Astrocyte (in vitro differentiated cells and primary cell): Measurements from ENCODE around the gene PFDN4. TPM values are rescaled to one million over a fixed set of nuclear protein-coding genes. Genes with fewer than 3 reads are reported as not detected.
"Not testable (repeated sequence)": the region's sequence is repeated elsewhere in the genome, so short reads cannot be mapped to it uniquely, and the experiment has no call there.

ENCODE experiments used
- DNase-seq: peaks from one replicate; pipeline ENCODE4 v3.0.0-alpha.2; 2010; ENCODE audit warnings: low read depth
- FAIRE-seq: peaks from 2 replicates; lab custom pipeline; 2011; peaks lifted over from hg19 to GRCh38; lab: Jason Lieb, UNC
- H2AFZ ChIP-seq: 2 replicates; pipeline ENCODE4 v1.6.0; 2012; ENCODE audit warnings: low read depth, low read length, inconsistent platforms
- H3K27ac ChIP-seq: 2 replicates; pipeline ENCODE4 v1.5.1; 2011; ENCODE audit warnings: low read depth, low read length, inconsistent platforms
- H3K27me3 ChIP-seq: 2 replicates; pipeline ENCODE4 v1.6.0; 2011; ENCODE audit warnings: low read length, inconsistent platforms; ENCODE audit not compliant: insufficient read depth
- H3K36me3 ChIP-seq: 2 replicates; pipeline ENCODE4 v1.5.1; 2011; ENCODE audit warnings: low read length, inconsistent platforms; ENCODE audit not compliant: insufficient read depth
- H3K4me1 ChIP-seq: 2 replicates; pipeline ENCODE4 v1.5.1; 2011; ENCODE audit warnings: low read length, inconsistent platforms; ENCODE audit not compliant: insufficient read depth
- H3K4me2 ChIP-seq: 2 replicates; pipeline ENCODE4 v1.6.0; 2012; ENCODE audit warnings: low read length, inconsistent platforms
- H3K4me3 ChIP-seq: 2 replicates; pipeline ENCODE4 v1.5.1; 2011; ENCODE audit warnings: low read depth, mild to moderate bottlenecking, low read length, inconsistent platforms; ENCODE audit not compliant: insufficient read depth
- H3K79me2 ChIP-seq: 2 replicates; pipeline ENCODE4 v1.6.0; 2012; ENCODE audit warnings: mild to moderate bottlenecking, low read length, inconsistent platforms; ENCODE audit not compliant: insufficient read depth
- H3K9ac ChIP-seq: 2 replicates; pipeline ENCODE4 v1.6.0; 2012; ENCODE audit warnings: mild to moderate bottlenecking, low read length, inconsistent platforms
- H3K9me3 ChIP-seq: 2 replicates; pipeline ENCODE4 v1.5.1; 2012; ENCODE audit warnings: low read depth, mild to moderate bottlenecking, low read length, inconsistent platforms; ENCODE audit not compliant: insufficient read depth
- H4K20me1 ChIP-seq: 2 replicates; pipeline ENCODE4 v1.6.0; 2012; ENCODE audit warnings: low read length, inconsistent platforms; ENCODE audit not compliant: insufficient read depth
- H3K27ac Mint-ChIP-seq: one replicate; pipeline ENCODE4 v1.8.0; 2021; ENCODE audit warnings: mild to moderate bottlenecking, mixed read lengths; ENCODE audit not compliant: unreplicated experiment
- H3K27me3 Mint-ChIP-seq: one replicate; pipeline ENCODE4 v1.8.0; 2021; ENCODE audit warnings: low read depth, mixed read lengths; ENCODE audit not compliant: unreplicated experiment
- H3K36me3 Mint-ChIP-seq: one replicate; pipeline ENCODE4 v1.8.0; 2021; ENCODE audit warnings: low read depth, mixed read lengths; ENCODE audit not compliant: unreplicated experiment
- H3K4me1 Mint-ChIP-seq: one replicate; pipeline ENCODE4 v1.8.0; 2021; ENCODE audit warnings: low read depth, mixed read lengths; ENCODE audit not compliant: unreplicated experiment
- H3K4me3 Mint-ChIP-seq: one replicate; pipeline ENCODE4 v1.8.0; 2021; ENCODE audit warnings: mild to moderate bottlenecking, moderate library complexity, mixed read lengths; ENCODE audit not compliant: unreplicated experiment
- H3K9me3 Mint-ChIP-seq: one replicate; pipeline ENCODE4 v1.8.0; 2021; ENCODE audit warnings: mild to moderate bottlenecking, mixed read lengths; ENCODE audit not compliant: unreplicated experiment
- CTCF ChIP-seq: IDR thresholded peaks from 2 replicates; pipeline ENCODE4 v1.5.1; 2011; ENCODE audit warnings: low read depth, mild to moderate bottlenecking, inconsistent platforms, low read length, moderate library complexity; ENCODE audit not compliant: insufficient read depth
- EZH2 ChIP-seq: IDR thresholded peaks from 2 replicates; pipeline ENCODE4 v1.6.1; 2012; ENCODE audit warnings: mild to moderate bottlenecking, low read length, inconsistent platforms; ENCODE audit not compliant: insufficient read depth
- total RNA-seq: library from RNA; stranded (reverse); gene quantifications from 2 replicates; pipeline ENCODE4 v1.2.1, GENCODE V29; 2021

PFDN4 gene
- total RNA-seq, 1 donor from 2014 or later: 35.2 TPM

DNA sequence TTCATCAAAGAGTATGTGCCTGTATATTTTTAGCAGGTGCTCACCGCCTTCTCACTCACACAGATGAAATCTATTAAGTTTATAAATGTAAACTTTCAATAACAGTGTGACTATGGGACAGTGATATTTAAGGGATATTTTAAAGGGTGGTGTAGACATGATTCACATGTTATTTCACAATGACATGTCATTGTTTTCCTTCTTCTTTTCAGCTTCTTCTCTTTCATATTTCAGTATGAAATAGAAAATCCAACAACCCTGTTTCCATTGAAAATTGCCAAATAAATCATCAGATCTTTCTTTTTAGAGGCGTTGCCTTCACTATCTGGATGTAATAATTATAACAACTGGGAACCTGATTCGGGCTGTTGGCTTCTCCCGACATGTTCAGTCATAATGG is 54.8 kb downstream of the PFDN4 start:
- DNase-seq: no peak
- Histone ChIP-seq H3K27me3 (no peaks in the 10 kb centered on the region), H4K20me1 (no peaks in the 10 kb centered on the region), H3K9me3 (no peaks in the 10 kb centered on the region), H3K79me2 (no peaks in the 10 kb centered on the region), H3K4me3 (no peak overlapping the region), H3K9ac (no peak overlapping the region), H3K36me3 (no peaks in the 10 kb centered on the region), H3K27ac (no peak overlapping the region), H3K4me1 (peaks cover 6% of the 10 kb centered on the region), H3K4me2 (no peak overlapping the region), H2AFZ (no peak overlapping the region)
- H3K36me3 Mint-ChIP-seq: no peaks in the 10 kb centered on the region
- TF ChIP-seq EZH2: no peak
- H3K9me3 Mint-ChIP-seq: no peaks in the 10 kb centered on the region
- H3K27ac Mint-ChIP-seq: no peak overlapping the region
- no peak for FAIRE-seq
- H3K4me3 Mint-ChIP-seq: no peak overlapping the region
- H3K4me1 Mint-ChIP-seq: peaks cover 9% of the 10 kb centered on the region
- no peaks in the 10 kb centered on the region for H3K27me3 Mint-ChIP-seq

- H3K9me3 Mint-ChIP-seq: no peaks in the 10 kb centered on the region
- H3K4me2 ChIP-seq: no peak overlapping the region
- no peaks in the 10 kb centered on the region for H3K36me3 Mint-ChIP-seq
- H3K27me3 Mint-ChIP-seq: no peaks in the 10 kb centered on the region
- H3K4me3 ChIP-seq: no peak overlapping the region
- TF ChIP-seq EZH2: no peak
- TF ChIP-seq CTCF: no peak
- no peak overlapping the region for H2AFZ ChIP-seq
- H3K9ac ChIP-seq: no peak overlapping the region
- no peaks in the 10 kb centered on the region for H3K9me3 ChIP-seq
- peaks cover 8% of the 10 kb centered on the region for H3K4me1 ChIP-seq
- H4K20me1 ChIP-seq: no peaks in the 10 kb centered on the region
- no peak overlapping the region for H3K4me3 Mint-ChIP-seq
- DNase-seq (no peak), FAIRE-seq (no peak)
- H3K36me3 ChIP-seq: no peaks in the 10 kb centered on the region
- no peak overlapping the region for H3K27ac Mint-ChIP-seq
- H3K4me1 Mint-ChIP-seq: peaks cover 14% of the 10 kb centered on the region
- H3K27ac ChIP-seq: no peak overlapping the region
- H3K27me3 ChIP-seq: no peaks in the 10 kb centered on the region
- H3K79me2 ChIP-seq: no peaks in the 10 kb centered on the region
Measured at GRCh38 chr20:54263116-54263690, 55.3 kb downstream of the PFDN4 start.

DNA sequence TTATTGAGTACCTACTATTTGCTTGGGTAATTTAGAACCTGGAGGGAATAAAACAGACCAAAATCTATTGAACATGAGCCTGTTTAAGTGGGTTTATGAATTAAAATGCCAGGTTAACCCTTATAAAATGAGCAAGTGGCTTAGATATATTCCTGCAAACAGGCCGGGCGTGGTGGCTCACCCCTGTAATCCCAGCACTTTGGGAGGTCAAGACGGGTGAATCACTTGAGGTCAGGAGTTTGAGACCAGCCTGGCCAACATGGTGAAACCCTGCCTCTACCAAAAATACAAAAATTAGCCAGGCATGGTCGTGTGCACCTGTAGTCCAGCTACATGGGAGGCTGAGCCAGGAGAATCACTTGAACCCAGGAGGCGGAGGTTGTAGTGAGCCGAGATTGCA is 57.9 kb downstream of the PFDN4 start:
- H3K27ac ChIP-seq, H3K4me1 ChIP-seq, DNase-seq, FAIRE-seq, H3K27me3 ChIP-seq, H3K9me3 Mint-ChIP-seq, H3K36me3 ChIP-seq, H2AFZ ChIP-seq, H3K4me3 Mint-ChIP-seq, H3K9ac ChIP-seq, H4K20me1 ChIP-seq, H3K9me3 ChIP-seq, H3K27me3 Mint-ChIP-seq, H3K27ac Mint-ChIP-seq, H3K36me3 Mint-ChIP-seq, H3K79me2 ChIP-seq, H3K4me3 ChIP-seq, H3K4me2 ChIP-seq: not testable (repeated sequence)
- peaks cover 16% of the 10 kb centered on the region for H3K4me1 Mint-ChIP-seq
